HFF-Myc (cell line): Measurements from ENCODE around the gene FMO5.

Experiments used
- DNase-seq: peaks from one replicate; pipeline ENCODE4 v3.0.0-alpha.2; 2011; ENCODE audit warnings: low read depth; ENCODE audit errors: extremely low read depth
- H3K4me3 ChIP-seq: replicated peaks from 2 replicates; pipeline ENCODE4 v1.5.1; 2011; ENCODE audit warnings: low read depth, mild to moderate bottlenecking, control low read depth, low read length
- TF ChIP-seq, protein P1 (sequence below): IDR thresholded peaks from 2 replicates; pipeline ENCODE4 v1.5.1; 2012; ENCODE audit warnings: mild to moderate bottlenecking, low read depth, low read length, control low read depth; ENCODE audit errors: missing control alignments

FMO5 gene

DNA sequence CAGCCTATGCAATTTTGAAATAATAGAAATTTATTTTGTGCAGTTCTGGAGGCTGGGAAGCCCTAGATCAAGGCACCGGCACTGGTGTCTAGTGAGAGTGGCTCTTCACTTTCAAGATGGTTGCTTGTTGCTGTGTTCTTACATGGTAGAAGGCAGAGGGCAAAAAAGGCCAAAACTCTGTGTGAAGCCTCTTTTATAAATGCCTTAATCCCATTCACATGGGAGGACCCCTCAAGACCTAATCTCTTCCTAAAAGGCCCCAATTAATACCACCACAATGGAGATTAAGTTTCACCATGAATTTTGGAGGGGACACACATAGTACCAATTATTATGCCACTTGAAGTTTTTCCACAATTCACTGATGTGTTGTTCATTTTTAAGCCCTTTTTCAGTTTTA, 73.9 kb downstream of the FMO5 start:
- H3K4me3 ChIP-seq = no peak overlapping the region
- no peak for DNase-seq
- TF ChIP-seq, protein P1, sequence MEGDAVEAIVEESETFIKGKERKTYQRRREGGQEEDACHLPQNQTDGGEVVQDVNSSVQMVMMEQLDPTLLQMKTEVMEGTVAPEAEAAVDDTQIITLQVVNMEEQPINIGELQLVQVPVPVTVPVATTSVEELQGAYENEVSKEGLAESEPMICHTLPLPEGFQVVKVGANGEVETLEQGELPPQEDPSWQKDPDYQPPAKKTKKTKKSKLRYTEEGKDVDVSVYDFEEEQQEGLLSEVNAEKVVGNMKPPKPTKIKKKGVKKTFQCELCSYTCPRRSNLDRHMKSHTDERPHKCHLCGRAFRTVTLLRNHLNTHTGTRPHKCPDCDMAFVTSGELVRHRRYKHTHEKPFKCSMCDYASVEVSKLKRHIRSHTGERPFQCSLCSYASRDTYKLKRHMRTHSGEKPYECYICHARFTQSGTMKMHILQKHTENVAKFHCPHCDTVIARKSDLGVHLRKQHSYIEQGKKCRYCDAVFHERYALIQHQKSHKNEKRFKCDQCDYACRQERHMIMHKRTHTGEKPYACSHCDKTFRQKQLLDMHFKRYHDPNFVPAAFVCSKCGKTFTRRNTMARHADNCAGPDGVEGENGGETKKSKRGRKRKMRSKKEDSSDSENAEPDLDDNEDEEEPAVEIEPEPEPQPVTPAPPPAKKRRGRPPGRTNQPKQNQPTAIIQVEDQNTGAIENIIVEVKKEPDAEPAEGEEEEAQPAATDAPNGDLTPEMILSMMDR = no peak

- no peak overlapping the region for H3K4me3 ChIP-seq
- TF ChIP-seq, protein P1 = no peak
- DNase-seq = no peak
Measured at GRCh38 chr1:147142886-147143285, 82.3 kb downstream of the FMO5 start.
